Fibroblast of skin of right quadriceps (primary cell): ENCODE results near the gene TRIM32.
A peak's percentile ranks its signal among the peaks of the same experiment; 100 is the strongest.

ENCODE experiments used
- DNase-seq: peaks from one replicate; pipeline ENCODE4 v3.0.0-alpha.2; 2013

The TRIM32 gene

GRCh38 chr9:116706310-116707290 is 19.5 kb downstream of the TRIM32 start:
- no peak for DNase-seq

- DNase-seq: no peak
Observed at GRCh38 chr9:116712781-116713180, 25.7 kb downstream of the TRIM32 start.

GRCh38 chr9:116713271-116713670 is 26.2 kb downstream of the TRIM32 start:
- no peak for DNase-seq

- DNase-seq: no peak
Observed at GRCh38 chr9:116715751-116716150, 28.6 kb downstream of the TRIM32 start.

GRCh38 chr9:116716438-116716837 is 29.3 kb downstream of the TRIM32 start:
- DNase-seq: no peak

GRCh38 chr9:116717150-116717549 is 30.0 kb downstream of the TRIM32 start:
- peak; percentile 71 for DNase-seq

GRCh38 chr9:116718111-116718510 is 31.0 kb downstream of the TRIM32 start:
- DNase-seq: no peak

- no peak for DNase-seq
Observed at GRCh38 chr9:116720111-116720510, 33.0 kb downstream of the TRIM32 start.

GRCh38 chr9:116721411-116721810 is 34.3 kb downstream of the TRIM32 start:
- no peak for DNase-seq

- no peak for DNase-seq
Observed at GRCh38 chr9:116721944-116722343, 34.8 kb downstream of the TRIM32 start.

GRCh38 chr9:116724123-116724522 is 37.0 kb downstream of the TRIM32 start:
- DNase-seq: no peak

- no peak for DNase-seq
Observed at GRCh38 chr9:116726602-116727001, 39.5 kb downstream of the TRIM32 start.

GRCh38 chr9:116733010-116733641 is 46.0 kb downstream of the TRIM32 start:
- no peak for DNase-seq

- no peak for DNase-seq
Observed at GRCh38 chr9:116736399-116737151, 49.5 kb downstream of the TRIM32 start.

- DNase-seq: peak; percentile 68
Observed at GRCh38 chr9:116737152-116737546, 50.0 kb downstream of the TRIM32 start.

- no peak for DNase-seq
Observed at GRCh38 chr9:116741086-116741740, 54.1 kb downstream of the TRIM32 start.

- DNase-seq: no peak
Observed at GRCh38 chr9:116741742-116742141, 54.6 kb downstream of the TRIM32 start.

- no peak for DNase-seq
Observed at GRCh38 chr9:116749176-116749575, 62.1 kb downstream of the TRIM32 start.

- no peak for DNase-seq
Observed at GRCh38 chr9:116749772-116750171, 62.7 kb downstream of the TRIM32 start.

GRCh38 chr9:116750510-116750909 is 63.4 kb downstream of the TRIM32 start:
- no peak for DNase-seq
